ENCODE results near the gene ATP9B.
A peak's percentile ranks its signal among the peaks of the same experiment; 100 is the strongest.

Gene ATP9B

DNA sequence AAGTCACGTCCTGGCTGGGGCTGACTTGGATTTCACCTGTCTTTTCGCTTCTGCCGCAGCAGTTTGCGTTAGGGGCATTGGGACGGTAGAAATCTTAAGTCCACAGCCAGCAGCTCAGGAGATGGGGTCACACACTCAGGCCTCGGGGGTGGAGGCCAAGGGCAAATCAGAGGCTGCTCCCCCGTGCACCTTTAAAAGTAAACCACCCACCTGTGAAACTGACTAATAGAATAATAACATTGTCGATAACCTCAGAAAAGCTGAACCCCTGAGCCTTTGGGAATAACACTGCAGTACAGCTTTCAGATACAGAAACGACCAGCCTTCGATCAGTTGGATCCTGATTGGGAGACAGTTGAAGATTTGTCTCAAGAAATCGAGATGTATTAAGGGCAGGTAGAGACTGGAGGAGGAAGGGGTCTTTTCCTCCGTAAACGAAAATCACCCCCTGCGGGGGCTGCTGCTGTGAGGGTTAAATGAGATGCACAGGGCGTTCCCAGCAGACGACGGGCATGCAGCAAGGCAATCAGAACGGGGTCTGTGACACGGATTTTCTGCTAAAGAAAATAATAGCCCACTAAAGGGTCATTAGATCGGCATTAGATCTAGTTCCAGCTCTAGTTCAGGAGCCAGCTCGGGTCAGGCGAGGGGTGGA, 310.2 kb downstream of the ATP9B start:
- no peak for DNase-seq (ENCODE audit: low read depth in 2 of 3, low spot score in 1 of 3)

DNA sequence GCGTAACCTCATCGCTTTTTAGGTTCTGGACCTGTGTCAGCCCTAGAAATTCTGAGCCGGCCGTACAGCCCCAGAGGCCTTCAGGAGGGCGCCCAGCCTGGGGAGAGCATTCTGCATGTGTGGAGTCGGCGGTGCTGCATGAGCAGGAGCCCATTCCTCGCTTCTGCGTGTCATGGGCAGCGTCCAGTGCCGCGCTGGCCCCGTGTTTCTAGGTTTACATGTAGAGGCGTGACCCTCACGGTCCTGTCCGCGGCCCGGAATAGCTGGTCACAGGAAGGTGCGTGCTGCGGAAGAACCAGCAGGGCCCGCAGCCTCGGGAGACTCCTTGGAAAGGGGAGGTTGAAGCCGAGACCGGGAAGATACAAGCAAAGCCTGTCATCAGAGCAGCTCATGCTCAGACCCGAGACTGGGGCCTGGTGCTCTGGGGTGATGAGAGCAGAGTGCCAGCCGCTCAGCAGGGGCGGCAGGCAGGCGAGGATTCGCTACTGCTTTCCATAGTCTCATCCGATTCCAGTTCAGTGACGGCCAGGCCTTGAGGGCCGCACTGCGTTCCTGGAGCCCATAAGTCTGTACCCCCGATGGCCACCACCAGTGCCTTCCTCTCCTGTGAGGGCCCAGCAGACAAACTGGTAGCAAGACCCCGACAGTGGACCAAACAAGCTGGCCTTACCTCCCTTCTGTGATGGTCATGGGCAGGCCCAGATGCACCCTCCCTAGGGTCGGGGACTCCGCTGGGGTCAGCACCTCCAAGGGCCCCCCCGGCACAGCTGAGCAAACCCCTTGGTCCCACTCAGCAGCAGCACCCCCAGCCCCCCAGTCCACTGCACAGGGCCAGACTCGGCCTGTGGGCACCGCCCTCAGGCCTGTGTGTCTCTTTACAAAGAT, 311.0 kb downstream of the ATP9B start:
- DNase-seq (ENCODE audit: low read depth in 2 of 3, low spot score in 1 of 3) = no peak

DNA sequence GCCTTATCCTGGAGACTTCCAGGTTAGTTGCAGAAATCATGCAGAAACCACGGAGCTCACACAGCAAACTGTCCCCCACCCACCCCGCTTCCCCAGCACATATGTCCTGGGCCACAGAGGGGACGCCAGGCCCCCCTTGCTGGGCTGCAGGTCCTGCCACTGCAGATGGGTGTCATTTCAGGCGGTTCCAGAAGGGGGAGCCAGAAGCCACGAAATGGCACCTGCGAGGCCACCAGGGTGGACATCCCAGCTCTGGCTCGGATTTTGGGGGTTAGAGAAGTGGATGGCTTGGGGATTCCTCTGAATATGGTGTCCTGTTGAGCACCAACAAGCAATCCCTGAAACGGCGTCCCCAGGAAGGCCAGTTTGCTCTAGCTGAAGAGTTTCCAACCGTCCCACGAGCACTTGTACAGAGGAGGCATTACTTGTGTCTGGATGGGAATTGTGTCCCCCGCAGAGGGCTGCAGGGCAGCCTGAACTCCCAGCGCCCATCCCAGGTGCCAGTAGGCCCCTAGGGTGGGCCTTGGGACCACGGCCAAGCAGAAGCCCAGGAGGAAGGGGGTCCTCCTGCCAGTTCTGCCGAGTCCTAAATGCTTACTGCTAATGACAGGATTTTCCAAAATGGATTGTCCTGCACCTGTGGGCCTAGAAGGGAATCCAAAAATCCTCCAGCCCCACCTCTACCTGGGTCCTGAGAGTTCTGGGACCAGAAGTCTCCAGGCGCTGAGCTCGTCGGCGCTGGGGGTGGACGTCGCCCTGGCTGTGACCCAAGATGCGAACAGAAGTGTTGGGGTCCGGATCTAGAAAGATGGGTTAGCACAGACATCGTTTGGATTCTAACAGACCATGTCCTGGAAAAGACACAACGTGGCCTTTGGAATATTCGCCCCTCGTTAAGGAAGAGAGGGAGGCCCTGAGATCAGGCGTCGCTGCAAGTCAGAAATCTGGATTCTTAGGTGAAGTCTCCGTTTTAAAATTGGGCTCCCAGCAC, 311.9 kb downstream of the ATP9B start:
- peak in 1 of 3 donors; percentile 81 for DNase-seq (ENCODE audit: low read depth in 2 of 3, low spot score in 1 of 3)

DNA sequence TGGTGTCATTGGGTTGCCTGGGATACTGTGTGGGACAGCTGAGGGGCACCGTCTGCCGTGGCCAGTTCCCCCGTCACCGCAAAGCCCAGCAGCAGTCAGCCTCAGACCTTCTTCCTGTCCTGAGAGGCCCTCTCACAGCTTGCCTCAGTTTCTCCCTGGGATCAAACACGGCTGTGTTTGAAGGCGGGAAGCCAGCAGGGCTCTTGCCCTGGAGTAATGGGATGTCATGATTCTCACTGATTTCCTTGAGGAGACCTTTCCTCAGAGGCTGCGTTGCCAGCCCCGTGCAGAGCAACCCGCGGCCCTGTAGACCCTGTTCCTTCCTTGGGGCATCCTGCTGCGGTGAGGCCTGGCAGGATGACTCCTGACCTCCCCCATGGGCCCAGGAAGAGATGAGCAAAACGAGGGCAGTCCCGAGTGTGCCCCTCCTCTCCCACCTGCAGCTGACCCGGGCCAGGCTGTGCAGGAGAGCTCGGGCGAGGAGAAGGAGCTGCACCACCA, 312.7 kb downstream of the ATP9B start:
- DNase-seq (ENCODE audit: low read depth in 2 of 3, low spot score in 1 of 3) = no peak

DNA sequence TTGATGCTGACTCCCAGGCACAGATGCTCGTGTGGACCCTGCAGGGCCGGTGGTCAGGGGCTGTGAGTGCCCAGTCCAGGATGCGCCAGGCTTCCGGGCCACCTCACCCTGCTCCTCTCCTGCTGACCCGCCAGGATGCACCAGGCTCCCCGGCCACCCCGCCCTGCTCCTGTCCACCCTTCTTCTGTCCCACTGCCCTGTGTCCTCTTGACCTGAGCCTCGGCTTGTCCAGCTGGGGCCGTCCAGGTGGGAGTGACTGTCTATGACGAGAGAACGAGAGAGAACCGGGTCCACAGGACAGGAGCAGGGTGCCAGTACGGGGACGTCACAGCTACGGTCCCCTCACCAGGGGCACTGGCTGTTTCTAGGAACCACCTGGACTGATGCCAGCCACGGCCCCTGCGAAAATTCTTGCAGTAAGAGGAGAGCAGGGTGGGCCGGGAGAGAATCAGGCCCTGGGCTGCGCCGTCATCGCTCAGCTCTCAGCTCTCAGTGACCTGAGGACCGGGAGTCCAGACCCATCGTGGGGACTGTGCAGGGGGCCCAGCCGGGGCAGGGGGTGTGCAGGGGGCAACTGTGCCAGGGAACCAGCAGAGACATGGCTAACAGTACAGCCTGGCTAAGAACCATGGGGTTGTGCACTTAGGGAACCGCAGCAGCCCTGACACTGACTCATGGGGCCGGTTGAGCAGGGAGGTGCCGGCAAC, 313.6 kb downstream of the ATP9B start:
- DNase-seq (ENCODE audit: low read depth in 2 of 3, low spot score in 1 of 3) = no peak

DNA sequence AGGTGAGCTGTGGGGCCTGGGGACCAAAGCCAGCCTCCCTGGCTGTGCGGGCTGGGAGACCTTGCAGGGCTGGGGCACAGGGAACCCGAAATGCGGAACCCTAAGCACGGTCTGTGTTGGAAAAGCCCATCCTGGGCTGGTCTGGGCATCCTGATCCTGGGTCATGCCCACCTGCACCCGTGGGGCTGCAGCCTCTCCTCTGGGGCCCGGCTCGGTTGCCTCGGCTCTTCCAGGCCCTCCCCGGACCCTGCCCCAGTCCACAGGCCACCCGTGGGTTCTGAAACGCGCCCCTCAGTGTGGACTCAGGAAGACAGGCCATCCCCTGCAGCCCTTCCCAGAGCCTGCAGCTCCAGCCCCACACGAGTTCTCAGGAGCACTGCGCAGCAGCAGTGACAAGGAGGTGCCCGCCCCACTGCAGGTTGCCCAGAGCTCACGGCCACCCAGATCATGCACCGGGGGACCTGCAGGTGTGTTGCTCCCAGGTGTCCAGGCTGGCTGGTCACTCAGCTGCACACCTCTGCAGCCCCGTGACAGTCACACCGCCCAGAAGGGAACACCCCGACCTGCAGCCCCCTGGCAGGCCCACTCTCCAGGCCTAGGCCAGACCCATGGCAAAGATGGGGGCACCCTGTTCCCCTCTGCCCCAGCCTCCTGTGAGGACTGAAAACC, 314.3 kb downstream of the ATP9B start:
- DNase-seq (ENCODE audit: low read depth in 2 of 3, low spot score in 1 of 3) = no peak

- DNase-seq (ENCODE audit: low read depth in 2 of 3, low spot score in 1 of 3) = no peak
Observed at GRCh38 chr18:79384151-79384807, 315.1 kb downstream of the ATP9B start.

DNA sequence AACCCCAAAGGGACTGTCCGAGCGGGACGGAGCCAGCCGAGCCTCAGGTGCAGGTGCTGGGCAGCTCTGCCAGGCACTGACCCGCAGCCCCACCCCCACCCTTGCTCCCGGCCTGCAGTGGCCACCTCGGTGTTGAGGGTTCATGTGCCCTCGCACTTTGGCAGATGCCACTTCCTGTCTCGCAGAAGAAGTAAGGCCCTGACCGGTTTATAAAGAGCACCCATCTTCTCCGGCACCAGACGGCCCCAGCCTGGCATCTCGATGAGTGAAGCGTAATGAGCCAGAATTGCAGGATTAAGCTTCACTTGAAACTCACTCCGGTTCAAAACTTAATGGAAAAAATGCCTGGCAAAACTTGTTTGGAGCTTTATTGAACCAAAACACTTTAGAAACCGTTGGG, 315.6 kb downstream of the ATP9B start:
- DNase-seq (ENCODE audit: low read depth in 2 of 3, low spot score in 1 of 3) = no peak

DNA sequence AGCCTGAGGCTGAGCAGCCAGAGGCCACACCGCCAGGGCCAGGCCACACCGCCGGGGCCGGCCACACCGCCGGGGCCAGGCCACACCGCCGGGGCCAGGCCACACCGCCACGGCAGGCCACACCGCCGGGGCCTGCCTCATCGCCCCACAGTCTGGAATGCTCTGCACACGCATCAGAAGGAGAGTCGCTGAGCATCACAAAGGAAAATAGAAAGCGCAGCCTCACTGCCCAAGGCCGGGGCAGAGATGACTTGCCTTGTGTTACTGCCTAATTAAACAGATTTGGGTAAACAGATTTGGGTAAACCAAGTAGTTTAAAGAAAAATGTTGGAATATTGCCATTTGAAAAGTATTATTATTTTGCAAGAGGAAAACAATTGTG, 316.1 kb downstream of the ATP9B start:
- no peak for DNase-seq (ENCODE audit: low read depth in 2 of 3, low spot score in 1 of 3)

- no peak for DNase-seq (ENCODE audit: low read depth in 2 of 3, low spot score in 1 of 3)
Observed at GRCh38 chr18:79385708-79386341, 316.6 kb downstream of the ATP9B start.

DNA sequence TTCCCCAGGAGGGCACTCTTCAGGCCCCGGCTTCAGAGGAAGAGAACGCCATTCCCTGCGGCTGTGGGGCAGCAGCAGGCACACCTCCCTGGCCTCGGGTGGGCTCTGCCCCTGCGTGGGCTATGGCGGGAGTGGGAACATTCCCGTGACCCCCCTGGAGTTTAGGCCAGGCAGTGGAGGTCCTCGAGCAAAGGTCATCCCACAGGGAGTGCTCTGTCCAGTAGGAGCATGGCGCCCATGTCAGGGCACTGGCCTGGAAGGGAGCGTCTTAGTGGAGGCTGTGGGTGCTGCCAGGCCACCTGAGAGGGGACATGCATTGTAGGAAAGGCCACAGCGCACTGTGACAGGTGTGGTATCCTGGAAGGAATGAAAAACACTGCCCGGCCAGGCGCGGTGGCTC, 317.4 kb downstream of the ATP9B start:
- DNase-seq (ENCODE audit: low read depth in 2 of 3, low spot score in 1 of 3) = no peak

DNA sequence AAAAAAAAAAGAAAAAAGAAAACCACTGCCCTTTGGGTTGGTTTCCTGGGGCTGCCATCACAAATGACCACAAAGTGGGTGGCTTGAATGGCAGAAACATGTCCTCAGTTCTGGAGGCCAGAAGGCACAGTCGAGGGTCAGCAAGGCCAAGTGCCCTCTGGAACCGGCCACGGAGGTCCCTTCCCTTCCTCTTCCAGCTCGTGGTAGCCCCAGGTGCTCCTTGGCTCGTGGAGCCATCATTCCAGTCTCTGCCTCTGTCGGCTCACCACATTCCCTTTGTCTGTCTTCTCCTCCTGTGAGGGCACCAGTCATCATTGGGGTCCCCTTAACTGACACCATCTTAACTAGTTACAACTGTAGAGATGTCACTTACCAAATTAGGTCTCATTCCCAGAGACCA, 318.0 kb downstream of the ATP9B start:
- no peak for DNase-seq (ENCODE audit: low read depth in 2 of 3, low spot score in 1 of 3)

DNA sequence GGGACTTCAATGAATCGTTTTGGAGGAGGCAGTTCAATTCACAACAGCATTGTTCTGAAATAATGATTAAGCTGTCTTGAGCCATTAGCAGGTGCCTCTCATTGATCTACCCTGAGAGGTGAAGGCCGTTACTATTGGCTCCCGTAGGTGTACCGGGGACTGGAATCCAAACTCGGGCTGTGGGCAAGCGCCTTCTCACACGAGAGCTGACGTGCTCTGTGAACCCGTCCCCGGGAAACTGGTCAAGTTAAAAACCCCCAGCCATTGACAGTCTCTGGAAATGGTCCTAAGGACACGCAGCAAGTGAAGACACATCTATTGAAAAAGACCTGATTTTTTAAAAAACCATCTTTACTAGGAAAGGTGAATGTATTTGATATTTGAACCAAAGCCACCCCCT, 318.4 kb downstream of the ATP9B start:
- no peak for DNase-seq (ENCODE audit: low read depth in 2 of 3, low spot score in 1 of 3)

DNA sequence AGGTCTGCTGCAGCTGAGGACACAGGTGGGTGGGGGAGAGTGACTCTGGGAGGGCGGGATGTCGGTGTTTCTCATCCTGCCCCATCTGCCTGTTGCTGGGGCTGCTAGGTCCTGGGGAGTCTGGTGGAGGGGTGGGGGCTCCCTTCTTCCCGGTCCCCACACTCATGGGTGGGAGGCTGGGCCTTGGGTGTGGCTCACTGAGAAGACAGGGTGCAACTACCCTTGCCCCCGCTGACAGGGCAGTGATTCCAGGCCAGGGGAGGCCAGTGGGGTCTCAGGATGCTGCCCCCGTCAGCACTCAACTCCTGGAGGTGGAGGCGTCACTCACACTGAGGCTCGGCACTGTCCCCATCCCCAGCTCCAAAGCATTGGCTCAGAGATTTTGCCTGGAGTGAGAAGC, 318.8 kb downstream of the ATP9B start:
- DNase-seq (ENCODE audit: low read depth in 2 of 3, low spot score in 1 of 3) = no peak

GRCh38 chr18:79389689-79390088, 320.5 kb downstream of the ATP9B start:
- DNase-seq (ENCODE audit: low read depth in 2 of 3, low spot score in 1 of 3) = no peak

- no peak for DNase-seq (ENCODE audit: low read depth in 2 of 3, low spot score in 1 of 3)
Observed at GRCh38 chr18:79392226-79392625, 323.0 kb downstream of the ATP9B start.

DNA sequence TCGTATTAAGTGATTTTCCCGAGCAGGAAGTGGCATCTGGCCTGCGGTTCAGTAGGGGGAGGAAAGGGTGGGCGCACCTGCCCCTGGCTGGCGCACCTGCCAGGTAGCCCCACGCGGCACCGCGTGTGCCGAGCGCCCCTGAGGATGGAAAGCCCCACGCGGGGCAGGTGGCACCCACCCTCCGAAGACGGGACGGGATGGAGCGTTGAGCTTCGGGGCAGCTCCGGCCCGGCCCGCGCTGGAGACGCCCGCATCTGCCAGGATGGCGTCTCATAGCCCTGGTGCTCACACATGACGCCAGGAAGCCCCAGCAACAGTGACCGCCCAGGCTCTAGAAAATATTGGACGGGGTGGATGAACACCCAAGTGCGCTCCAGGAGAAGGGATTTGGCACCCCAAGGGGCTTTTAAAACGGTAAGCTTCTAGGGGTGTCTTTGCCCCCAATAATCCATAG, 324.0 kb downstream of the ATP9B start:
- no peak for DNase-seq (ENCODE audit: low read depth in 2 of 3, low spot score in 1 of 3)

DNA sequence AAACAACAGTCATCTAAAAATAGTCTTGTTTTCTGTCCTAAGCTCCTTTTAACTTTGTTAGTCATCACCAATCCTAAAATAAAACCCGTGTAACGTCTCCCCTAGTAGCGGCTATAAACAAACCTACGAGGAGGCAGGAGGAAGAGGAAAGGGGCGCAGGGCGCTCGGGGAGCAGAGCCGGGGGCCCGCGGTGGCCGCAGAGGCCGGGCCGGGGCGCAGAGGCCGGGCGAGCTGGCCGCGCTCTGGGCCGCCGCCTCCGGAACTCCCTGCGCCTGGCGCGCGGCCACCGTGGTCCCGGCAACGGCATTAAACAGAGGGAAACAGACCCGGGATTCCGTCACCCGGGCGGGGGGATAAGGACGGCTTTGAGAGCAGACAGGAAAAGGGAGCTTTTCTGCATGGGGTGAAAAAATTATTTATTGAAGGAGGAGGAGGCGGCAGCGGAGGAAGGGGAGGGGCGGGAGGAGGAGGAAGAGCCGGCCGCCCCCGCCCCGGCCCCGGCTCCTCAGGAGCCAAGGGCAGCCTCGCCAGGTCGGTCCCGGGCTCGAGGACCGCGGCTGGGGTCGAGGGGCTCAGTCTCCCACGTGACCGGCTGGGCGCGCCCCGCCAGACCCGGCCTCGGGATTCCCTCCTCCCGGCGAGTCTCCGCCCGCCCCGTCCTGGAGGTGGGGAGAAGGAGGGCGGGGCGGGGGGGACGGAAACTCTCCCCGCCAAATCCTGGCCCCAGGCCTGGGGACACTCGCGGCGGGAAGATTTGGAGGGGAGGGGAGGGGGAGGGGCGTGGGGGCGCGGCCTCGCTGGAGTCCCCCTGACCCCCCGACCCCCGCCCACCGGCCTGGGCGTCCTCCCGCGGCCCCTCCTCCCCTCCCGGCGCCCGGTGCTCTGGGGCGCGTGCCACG, 324.7 kb downstream of the ATP9B start:
- no peak for DNase-seq (ENCODE audit: low read depth in 2 of 3, low spot score in 1 of 3)
